ENCODE measurements around the gene SSC5D.

DNA sequence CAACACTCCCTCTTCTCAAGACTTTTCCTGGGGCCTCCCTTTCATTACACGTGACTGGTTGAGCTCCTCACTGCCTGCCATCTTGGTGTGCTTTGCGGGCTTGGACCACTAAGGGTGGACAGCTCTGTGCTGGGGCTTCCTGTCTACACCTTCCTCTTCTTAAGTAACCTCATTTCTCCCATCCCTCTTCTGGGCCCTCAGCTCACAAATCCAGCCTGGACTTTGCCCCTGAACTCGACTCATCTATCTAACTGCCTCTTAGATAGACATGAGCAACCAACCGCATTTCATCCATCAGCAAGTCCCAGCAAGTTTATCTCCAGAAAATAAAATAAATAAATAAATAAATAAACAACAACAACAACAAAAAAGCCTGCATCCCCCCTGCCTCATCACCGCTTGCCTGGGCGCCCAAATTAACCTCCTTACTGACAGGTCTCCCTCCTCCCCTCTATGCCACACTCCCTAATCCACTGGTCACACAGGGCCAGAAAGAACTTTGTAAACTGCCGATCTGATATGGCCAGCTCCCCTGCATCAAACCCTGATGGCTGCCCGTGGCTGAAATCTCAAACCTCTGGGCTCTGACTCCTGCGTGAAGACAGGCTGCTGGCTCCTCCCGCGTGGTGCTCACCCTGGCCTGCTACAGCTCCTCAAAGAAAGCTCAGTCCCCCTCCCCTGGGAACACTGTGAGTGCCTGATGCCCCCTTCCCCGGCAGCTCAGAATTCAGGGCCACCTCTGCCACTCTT, 34.5 kb upstream of the SSC5D start:
- TF ChIP-seq POLR2A (IDR thresholded peaks at IDR 0.05) = no peak
- TF ChIP-seq, protein P1, sequence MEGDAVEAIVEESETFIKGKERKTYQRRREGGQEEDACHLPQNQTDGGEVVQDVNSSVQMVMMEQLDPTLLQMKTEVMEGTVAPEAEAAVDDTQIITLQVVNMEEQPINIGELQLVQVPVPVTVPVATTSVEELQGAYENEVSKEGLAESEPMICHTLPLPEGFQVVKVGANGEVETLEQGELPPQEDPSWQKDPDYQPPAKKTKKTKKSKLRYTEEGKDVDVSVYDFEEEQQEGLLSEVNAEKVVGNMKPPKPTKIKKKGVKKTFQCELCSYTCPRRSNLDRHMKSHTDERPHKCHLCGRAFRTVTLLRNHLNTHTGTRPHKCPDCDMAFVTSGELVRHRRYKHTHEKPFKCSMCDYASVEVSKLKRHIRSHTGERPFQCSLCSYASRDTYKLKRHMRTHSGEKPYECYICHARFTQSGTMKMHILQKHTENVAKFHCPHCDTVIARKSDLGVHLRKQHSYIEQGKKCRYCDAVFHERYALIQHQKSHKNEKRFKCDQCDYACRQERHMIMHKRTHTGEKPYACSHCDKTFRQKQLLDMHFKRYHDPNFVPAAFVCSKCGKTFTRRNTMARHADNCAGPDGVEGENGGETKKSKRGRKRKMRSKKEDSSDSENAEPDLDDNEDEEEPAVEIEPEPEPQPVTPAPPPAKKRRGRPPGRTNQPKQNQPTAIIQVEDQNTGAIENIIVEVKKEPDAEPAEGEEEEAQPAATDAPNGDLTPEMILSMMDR (IDR thresholded peaks at IDR 0.05) = no peak

Data from Peyer's patch (tissue), 4 donors.